DMS53 (cell line): ENCODE measurements around the gene SAMD11.
"Not testable (repeated sequence)": the region's sequence is repeated elsewhere in the genome, so short reads cannot be mapped to it uniquely, and the experiment has no call there.

Experiments
- DNase-seq: peaks from one replicate; lab custom pipeline; 2025; lab: John Stamatoyannopoulos, UW

Gene SAMD11

GRCh38 chr1:974687-975328 lies 51.1 kb downstream of the SAMD11 start:
- no peak for DNase-seq

- DNase-seq, result no peak
Observed at GRCh38 chr1:975365-975764, 51.6 kb downstream of the SAMD11 start.

GRCh38 chr1:975896-976683 lies 52.4 kb downstream of the SAMD11 start:
- peak; percentile 92 for DNase-seq

- not testable (repeated sequence) for DNase-seq
Observed at GRCh38 chr1:976791-977190, 53.1 kb downstream of the SAMD11 start.

- DNase-seq, result peak; percentile 54
Observed at GRCh38 chr1:978069-978834, 54.5 kb downstream of the SAMD11 start.

GRCh38 chr1:978835-979743 lies 55.4 kb downstream of the SAMD11 start:
- no peak for DNase-seq

- no peak for DNase-seq
Observed at GRCh38 chr1:979744-980072, 56.0 kb downstream of the SAMD11 start.

GRCh38 chr1:980137-980571 lies 56.4 kb downstream of the SAMD11 start:
- peak; percentile 49 for DNase-seq

GRCh38 chr1:980602-981395 lies 57.1 kb downstream of the SAMD11 start:
- no peak for DNase-seq

- no peak for DNase-seq
Observed at GRCh38 chr1:981491-981954, 57.8 kb downstream of the SAMD11 start.

- no peak for DNase-seq
Observed at GRCh38 chr1:981955-982558, 58.3 kb downstream of the SAMD11 start, which contains the start of gene PERM1. TSS of gene PERM1 (minus strand) at chr1:982093. CDS start at chr1:981029, 1,064 bp downstream.

- peak; percentile 57 for DNase-seq
Observed at GRCh38 chr1:982765-983436, 59.2 kb downstream of the SAMD11 start.

- DNase-seq, result peak; percentile 50
Observed at GRCh38 chr1:983798-984475, 60.2 kb downstream of the SAMD11 start.

- no peak for DNase-seq
Observed at GRCh38 chr1:984476-984814, 60.7 kb downstream of the SAMD11 start.

- DNase-seq, result no peak
Observed at GRCh38 chr1:985126-985525, 61.4 kb downstream of the SAMD11 start.

- DNase-seq, result not testable (repeated sequence)
Observed at GRCh38 chr1:988061-988460, 64.3 kb downstream of the SAMD11 start.

GRCh38 chr1:991275-991674 lies 67.6 kb downstream of the SAMD11 start:
- DNase-seq, result not testable (repeated sequence)

- DNase-seq, result no peak
Observed at GRCh38 chr1:991895-992294, 68.2 kb downstream of the SAMD11 start.

GRCh38 chr1:992362-992761 lies 68.6 kb downstream of the SAMD11 start:
- no peak for DNase-seq
